ENCODE measurements around the gene ADCYAP1R1.

Gene ADCYAP1R1

DNA sequence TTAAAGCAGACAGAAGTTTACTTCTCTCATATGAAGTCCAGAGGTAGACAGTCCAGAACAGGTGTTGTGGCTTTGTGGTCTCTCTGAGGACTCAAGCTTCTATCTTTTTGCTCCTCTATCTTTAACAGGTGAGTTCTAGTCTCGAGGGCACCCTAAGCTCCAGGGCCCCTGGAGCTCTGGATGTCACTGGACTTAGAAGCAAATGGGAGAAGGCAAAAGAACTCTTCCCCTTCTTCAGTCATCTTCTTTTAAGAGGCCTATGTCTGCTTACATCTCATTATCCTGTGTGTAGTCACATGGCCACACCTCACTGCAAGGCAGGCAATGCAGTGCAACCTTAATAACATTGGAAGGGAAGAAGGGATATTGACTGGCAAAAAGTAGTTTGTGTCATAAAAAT lies 61.6 kb downstream of the ADCYAP1R1 start:
- no peaks in the 10 kb centered on the region for H3K4me1 ChIP-seq (ENCODE audit: insufficient read depth, low read length)
- no peaks in the 10 kb centered on the region for H3K36me3 ChIP-seq (ENCODE audit: insufficient read depth, low read length)
- H3K9me3 ChIP-seq (ENCODE audit: low read length), result no peaks in the 10 kb centered on the region
- no peaks in the 10 kb centered on the region for H3K27me3 ChIP-seq (ENCODE audit: insufficient read depth, low read length)
- no peak overlapping the region for H2AFZ ChIP-seq (ENCODE audit: low read depth, low read length)
- no peak overlapping the region for H3K4me3 ChIP-seq (ENCODE audit: low read length)

DNA sequence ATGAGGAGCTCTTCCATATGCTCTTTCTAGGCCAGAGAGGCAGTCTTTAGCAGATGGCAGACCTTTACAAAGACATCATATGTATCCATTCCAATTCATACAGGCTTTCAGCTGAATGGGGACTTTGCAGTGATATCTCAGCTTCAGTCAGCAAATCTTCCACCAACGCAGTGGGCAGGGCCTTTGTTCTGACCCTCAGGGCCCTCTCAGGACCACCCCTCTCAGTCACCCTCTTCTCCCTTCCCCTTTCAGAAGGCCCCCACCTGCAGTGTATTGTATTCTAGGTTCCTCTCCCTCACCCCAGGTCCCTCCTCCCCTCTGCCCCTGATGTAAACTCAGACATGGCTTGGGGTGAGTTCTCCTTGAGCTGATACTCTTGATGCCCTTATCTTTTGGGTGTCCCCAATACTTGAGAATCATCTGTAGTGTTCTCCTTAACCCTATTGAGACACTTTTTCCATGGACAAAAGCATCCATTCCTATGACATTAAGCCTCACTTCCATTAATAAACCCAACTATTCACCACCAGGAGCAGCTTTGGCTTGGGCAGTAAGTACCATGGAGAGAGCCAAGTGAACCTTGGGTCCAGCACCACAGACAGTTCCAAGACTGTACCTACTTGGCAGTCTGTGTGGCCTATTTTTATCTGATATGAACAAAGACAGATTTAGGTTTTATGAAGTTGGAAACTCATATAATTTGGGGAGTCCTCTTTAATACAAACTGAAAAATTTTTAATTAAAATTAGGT lies 62.7 kb downstream of the ADCYAP1R1 start:
- Histone ChIP-seq H3K4me1 (ENCODE audit: insufficient read depth, low read length) (no peaks in the 10 kb centered on the region), H3K4me3 (ENCODE audit: low read length) (no peak overlapping the region), H3K27me3 (ENCODE audit: insufficient read depth, low read length) (no peaks in the 10 kb centered on the region), H3K9me3 (ENCODE audit: low read length) (no peaks in the 10 kb centered on the region), H2AFZ (ENCODE audit: low read depth, low read length) (no peak overlapping the region), H3K36me3 (ENCODE audit: insufficient read depth, low read length) (no peaks in the 10 kb centered on the region)

DNA sequence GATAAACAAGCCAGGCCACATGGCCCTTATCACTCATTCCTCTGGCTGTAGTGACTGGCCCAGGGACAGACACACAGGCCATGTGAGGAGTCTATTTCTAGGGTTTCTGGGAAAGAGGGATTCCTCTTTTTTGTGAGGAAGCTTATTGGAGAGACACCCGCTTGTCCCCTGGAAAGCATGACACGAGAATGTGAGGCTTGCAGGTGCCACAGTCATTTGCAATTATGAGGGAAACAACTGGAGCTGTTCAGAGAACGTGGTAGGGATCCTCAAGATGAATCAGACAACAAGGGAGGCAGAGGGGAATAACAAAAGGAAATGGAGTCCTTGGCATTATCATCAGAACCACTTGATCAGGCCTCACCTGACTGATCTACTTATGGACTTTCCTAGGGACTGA lies 64.5 kb downstream of the ADCYAP1R1 start:
- Histone ChIP-seq H2AFZ (ENCODE audit: low read depth, low read length) (no peak overlapping the region), H3K27me3 (ENCODE audit: insufficient read depth, low read length) (no peaks in the 10 kb centered on the region), H3K4me3 (ENCODE audit: low read length) (no peak overlapping the region), H3K9me3 (ENCODE audit: low read length) (no peaks in the 10 kb centered on the region), H3K4me1 (ENCODE audit: insufficient read depth, low read length) (no peaks in the 10 kb centered on the region), H3K36me3 (ENCODE audit: insufficient read depth, low read length) (no peaks in the 10 kb centered on the region)

DNA sequence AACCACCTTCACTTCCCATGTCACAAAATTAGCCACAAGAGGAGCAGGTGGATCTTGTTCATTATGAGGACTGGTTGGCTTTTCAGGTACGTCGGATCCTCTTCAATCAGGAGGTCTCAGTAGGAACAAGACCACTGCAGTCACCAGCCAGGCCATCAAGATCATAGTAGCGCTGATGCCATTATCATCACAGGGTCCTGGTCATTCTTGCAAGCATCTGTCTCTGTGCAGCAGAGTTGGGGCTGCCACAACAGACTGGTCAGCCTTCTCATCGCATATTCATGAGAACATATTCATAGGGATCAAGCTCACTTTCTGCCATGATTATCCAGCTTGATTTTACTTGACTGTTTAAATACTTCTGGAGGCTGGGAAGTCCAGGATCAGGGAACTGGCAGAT lies 67.1 kb downstream of the ADCYAP1R1 start:
- H3K4me3 ChIP-seq (ENCODE audit: low read length), result no peak overlapping the region
- no peaks in the 10 kb centered on the region for H3K36me3 ChIP-seq (ENCODE audit: insufficient read depth, low read length)
- no peak overlapping the region for H2AFZ ChIP-seq (ENCODE audit: low read depth, low read length)
- no peaks in the 10 kb centered on the region for H3K27me3 ChIP-seq (ENCODE audit: insufficient read depth, low read length)
- no peaks in the 10 kb centered on the region for H3K4me1 ChIP-seq (ENCODE audit: insufficient read depth, low read length)
- H3K9me3 ChIP-seq (ENCODE audit: low read length), result no peaks in the 10 kb centered on the region

DNA sequence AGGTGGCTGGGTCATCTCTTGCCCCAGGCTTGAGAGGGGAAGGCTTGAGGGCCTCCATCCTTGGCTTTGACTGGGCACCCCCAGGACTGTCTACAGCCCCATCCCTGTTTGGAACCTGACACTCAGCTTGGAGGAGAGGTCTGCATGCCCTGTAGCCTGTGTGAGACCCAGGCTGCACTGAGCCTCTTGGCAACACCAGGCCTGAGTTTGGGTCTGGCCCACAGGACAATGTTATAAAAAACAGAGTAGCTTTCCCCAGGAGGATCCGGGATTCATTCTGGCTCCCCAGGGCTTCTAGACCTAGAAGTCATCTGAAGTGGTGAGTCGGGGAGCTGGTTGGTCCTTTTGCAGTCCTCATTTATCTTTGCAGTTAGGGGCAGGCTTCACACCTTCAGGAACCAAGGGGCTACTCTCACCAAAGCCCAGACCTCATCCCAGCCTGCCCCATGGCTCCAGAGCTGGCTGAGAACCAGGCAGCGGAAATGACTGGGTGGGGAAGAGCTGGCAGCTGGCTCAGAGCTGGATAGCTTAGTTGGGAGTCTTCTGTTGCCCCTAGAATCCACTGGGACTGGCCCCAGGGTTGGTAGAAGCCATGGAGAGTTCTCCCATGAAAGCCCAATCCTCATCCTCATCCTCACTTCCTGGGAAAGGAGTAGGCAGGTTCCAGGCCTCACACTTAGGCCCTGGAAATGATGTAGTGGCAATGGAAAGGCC lies 68.8 kb downstream of the ADCYAP1R1 start:
- no peak overlapping the region for H3K4me3 ChIP-seq (ENCODE audit: low read length)
- no peaks in the 10 kb centered on the region for H3K9me3 ChIP-seq (ENCODE audit: low read length)
- no peaks in the 10 kb centered on the region for H3K4me1 ChIP-seq (ENCODE audit: insufficient read depth, low read length)
- H3K27me3 ChIP-seq (ENCODE audit: insufficient read depth, low read length), result no peaks in the 10 kb centered on the region
- no peak overlapping the region for H2AFZ ChIP-seq (ENCODE audit: low read depth, low read length)
- H3K36me3 ChIP-seq (ENCODE audit: insufficient read depth, low read length), result no peaks in the 10 kb centered on the region

DNA sequence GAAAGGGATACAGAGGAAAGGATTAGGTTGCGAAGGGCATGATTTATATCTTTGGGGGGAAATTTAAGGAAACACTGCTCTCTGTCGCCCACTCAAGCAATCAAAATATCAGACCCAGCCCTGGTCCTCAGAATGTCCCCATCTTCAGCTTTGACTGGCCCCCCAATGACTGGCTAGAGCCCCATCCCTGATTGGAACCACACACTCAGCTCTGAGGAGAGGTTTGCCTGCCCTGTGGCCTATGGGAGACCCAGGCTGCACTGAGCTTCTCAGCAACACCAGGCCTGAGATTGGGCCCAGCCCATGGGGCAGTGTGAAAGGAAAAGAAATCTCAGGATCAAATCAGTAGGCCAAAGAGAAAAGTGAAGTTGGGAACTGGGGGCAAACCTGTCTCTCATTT lies 69.5 kb downstream of the ADCYAP1R1 start:
- no peaks in the 10 kb centered on the region for H3K36me3 ChIP-seq (ENCODE audit: insufficient read depth, low read length)
- H2AFZ ChIP-seq (ENCODE audit: low read depth, low read length), result no peak overlapping the region
- H3K4me1 ChIP-seq (ENCODE audit: insufficient read depth, low read length), result no peaks in the 10 kb centered on the region
- no peak overlapping the region for H3K4me3 ChIP-seq (ENCODE audit: low read length)
- H3K9me3 ChIP-seq (ENCODE audit: low read length), result no peaks in the 10 kb centered on the region
- H3K27me3 ChIP-seq (ENCODE audit: insufficient read depth, low read length), result no peaks in the 10 kb centered on the region

DNA sequence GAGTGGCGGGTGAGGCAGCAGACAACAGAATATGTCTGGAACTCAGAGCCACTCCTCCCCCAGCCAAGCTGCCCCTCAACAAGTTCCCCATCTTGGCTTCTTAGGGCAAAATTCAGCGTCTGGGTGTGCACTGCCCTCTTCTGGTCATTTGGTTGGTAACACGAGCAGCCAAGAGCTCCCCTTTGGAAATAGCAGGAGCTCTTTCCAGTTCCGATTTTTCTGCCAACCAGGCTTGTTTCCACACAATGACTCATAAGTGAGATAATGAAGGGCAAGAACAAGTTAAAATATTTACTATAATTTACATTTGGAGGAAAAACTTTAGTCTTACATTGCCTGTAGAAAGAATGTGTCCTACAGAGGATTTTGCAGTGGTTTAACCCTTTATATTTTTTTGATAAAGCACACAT lies 70.5 kb downstream of the ADCYAP1R1 start:
- Histone ChIP-seq H3K4me1 (ENCODE audit: insufficient read depth, low read length) (no peaks in the 10 kb centered on the region), H3K4me3 (ENCODE audit: low read length) (no peak overlapping the region), H3K9me3 (ENCODE audit: low read length) (no peaks in the 10 kb centered on the region), H3K36me3 (ENCODE audit: insufficient read depth, low read length) (no peaks in the 10 kb centered on the region), H3K27me3 (ENCODE audit: insufficient read depth, low read length) (no peaks in the 10 kb centered on the region), H2AFZ (ENCODE audit: low read depth, low read length) (no peak overlapping the region)

DNA sequence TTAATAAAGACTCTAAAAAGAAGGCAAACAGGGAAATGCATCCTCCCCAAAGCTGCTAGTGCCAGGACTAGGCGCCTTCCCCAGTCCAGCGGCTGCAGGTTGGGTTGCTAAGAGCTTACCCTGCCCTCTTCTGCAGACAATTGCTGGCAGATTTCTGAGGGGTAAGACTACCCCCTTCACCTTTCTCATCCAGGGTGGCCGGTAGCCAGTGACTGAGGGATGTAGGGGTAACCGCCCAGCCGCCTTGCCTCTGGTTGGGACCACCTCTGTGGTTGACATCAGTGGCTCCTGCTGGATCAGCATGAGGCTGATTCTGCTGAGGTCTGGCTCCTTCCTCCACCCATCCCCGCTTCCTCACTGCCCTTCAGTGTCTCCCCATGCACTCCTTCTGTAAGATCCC lies 71.2 kb downstream of the ADCYAP1R1 start:
- Histone ChIP-seq H3K4me1 (ENCODE audit: insufficient read depth, low read length) (no peaks in the 10 kb centered on the region), H2AFZ (ENCODE audit: low read depth, low read length) (no peak overlapping the region), H3K27me3 (ENCODE audit: insufficient read depth, low read length) (no peaks in the 10 kb centered on the region), H3K36me3 (ENCODE audit: insufficient read depth, low read length) (no peaks in the 10 kb centered on the region), H3K4me3 (ENCODE audit: low read length) (no peak overlapping the region), H3K9me3 (ENCODE audit: low read length) (no peaks in the 10 kb centered on the region)

DNA sequence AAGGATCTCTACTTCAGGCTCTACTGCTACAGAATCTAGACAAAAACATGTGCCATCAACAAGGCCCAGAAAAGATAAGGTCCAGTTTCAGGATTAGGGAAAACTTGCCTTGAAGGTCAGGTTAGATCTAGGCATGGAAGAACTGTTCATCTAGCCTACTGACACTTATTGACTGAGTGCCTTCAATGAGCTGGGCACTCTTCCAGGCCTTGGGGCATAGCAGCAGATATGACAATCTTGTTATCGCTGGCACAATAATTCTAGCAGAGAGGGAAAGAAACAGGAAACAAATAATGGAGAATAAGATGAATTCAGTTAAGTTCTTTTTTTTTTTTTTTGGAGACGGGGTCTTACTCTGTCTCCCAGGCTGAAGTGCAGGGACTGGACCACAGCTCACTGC lies 71.6 kb downstream of the ADCYAP1R1 start:
- Histone ChIP-seq H3K27me3 (ENCODE audit: insufficient read depth, low read length) (no peaks in the 10 kb centered on the region), H3K36me3 (ENCODE audit: insufficient read depth, low read length) (no peaks in the 10 kb centered on the region), H3K4me3 (ENCODE audit: low read length) (no peak overlapping the region), H2AFZ (ENCODE audit: low read depth, low read length) (no peak overlapping the region), H3K9me3 (ENCODE audit: low read length) (no peaks in the 10 kb centered on the region), H3K4me1 (ENCODE audit: insufficient read depth, low read length) (no peaks in the 10 kb centered on the region)

DNA sequence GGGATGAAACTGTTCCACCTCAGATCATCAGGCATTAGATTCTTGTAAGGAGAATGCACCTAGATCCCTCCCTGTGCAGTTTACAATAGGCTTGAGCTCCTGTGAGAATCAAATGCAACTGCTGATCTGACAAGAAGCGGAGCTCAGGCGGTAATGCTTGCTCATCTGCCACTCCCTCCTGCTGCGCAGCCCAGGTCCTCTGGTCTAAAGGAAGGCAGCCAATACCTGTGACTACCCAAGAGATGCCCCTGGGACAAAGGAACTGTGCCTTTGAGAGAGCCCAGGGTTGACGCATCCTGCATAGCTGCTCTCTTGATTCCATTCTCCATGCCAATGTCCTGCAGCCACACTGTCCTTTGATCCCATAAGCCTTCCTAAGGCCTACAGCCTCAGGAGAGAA lies 73.1 kb downstream of the ADCYAP1R1 start:
- Histone ChIP-seq H3K4me1 (ENCODE audit: insufficient read depth, low read length) (no peaks in the 10 kb centered on the region), H3K4me3 (ENCODE audit: low read length) (no peak overlapping the region), H2AFZ (ENCODE audit: low read depth, low read length) (no peak overlapping the region), H3K9me3 (ENCODE audit: low read length) (no peaks in the 10 kb centered on the region), H3K27me3 (ENCODE audit: insufficient read depth, low read length) (peaks cover 2% of the 10 kb centered on the region), H3K36me3 (ENCODE audit: insufficient read depth, low read length) (no peaks in the 10 kb centered on the region)

DNA sequence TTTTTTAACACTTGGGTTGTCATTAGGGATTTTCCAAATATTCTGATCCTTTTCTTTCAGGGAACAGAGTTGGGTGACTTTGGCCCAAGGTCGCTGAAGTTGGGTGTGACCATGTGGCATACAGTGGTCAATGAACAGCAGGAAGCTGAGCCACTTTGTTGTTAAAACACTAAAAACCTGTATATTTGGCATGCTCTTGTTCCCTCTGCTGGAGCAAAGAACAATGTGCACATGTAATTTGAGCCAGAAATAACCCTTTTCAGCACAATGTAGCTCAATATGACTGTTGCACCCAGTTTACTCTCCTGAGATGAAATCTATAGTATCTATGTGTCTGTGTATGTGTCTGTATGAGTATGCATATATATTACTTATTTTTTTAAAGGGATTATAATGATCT lies 74.9 kb downstream of the ADCYAP1R1 start:
- Histone ChIP-seq H2AFZ (ENCODE audit: low read depth, low read length) (no peak overlapping the region), H3K4me3 (ENCODE audit: low read length) (no peak overlapping the region), H3K4me1 (ENCODE audit: insufficient read depth, low read length) (no peaks in the 10 kb centered on the region), H3K36me3 (ENCODE audit: insufficient read depth, low read length) (no peaks in the 10 kb centered on the region), H3K27me3 (ENCODE audit: insufficient read depth, low read length) (peaks cover 2% of the 10 kb centered on the region), H3K9me3 (ENCODE audit: low read length) (no peaks in the 10 kb centered on the region)

DNA sequence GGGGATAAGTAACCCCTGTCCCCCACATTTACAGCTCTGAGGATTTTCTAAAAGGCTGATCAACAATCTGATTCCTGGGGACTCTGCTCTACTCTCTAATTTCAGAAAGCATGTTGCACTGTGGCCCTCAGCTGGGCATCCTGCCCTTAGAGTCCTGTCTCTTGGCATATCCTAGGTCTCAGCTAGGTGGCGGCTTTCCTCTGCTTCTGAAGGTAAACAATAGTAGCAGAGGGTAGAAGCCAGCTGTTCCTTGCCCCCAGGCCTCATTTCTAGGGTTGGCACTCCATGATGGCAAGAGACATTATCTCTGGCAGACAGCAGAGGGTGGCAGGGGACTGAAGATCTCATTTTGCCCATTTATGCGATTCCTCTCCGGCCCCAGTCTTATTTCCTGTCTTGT lies 77.0 kb downstream of the ADCYAP1R1 start:
- no peaks in the 10 kb centered on the region for H3K4me1 ChIP-seq (ENCODE audit: insufficient read depth, low read length)
- no peak overlapping the region for H2AFZ ChIP-seq (ENCODE audit: low read depth, low read length)
- H3K9me3 ChIP-seq (ENCODE audit: low read length), result no peaks in the 10 kb centered on the region
- no peak overlapping the region for H3K4me3 ChIP-seq (ENCODE audit: low read length)
- no peaks in the 10 kb centered on the region for H3K36me3 ChIP-seq (ENCODE audit: insufficient read depth, low read length)
- peaks cover 4% of the 10 kb centered on the region for H3K27me3 ChIP-seq (ENCODE audit: insufficient read depth, low read length)

DNA sequence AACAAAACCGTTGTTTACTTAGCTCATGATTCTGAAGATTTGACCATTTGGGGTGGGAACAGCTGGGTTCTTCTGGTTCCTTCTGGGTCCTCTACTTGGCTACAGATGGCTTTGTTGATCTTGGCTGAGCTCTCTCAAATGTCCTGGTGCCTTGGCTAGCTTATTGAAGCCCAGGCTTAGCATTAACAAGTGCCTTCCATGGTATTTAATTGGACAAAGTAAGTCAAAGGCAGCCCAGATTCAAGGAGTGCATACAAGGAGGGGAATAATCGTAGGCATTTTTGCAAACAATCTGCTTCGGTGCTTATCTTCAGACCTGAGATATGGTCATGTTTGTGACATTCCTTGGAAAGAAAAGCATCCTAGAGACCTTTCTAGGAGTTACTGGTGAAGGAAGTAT lies 81.4 kb downstream of the ADCYAP1R1 start:
- no peaks in the 10 kb centered on the region for H3K4me1 ChIP-seq (ENCODE audit: insufficient read depth, low read length)
- no peak overlapping the region for H3K4me3 ChIP-seq (ENCODE audit: low read length)
- no peaks in the 10 kb centered on the region for H3K9me3 ChIP-seq (ENCODE audit: low read length)
- H2AFZ ChIP-seq (ENCODE audit: low read depth, low read length), result no peak overlapping the region
- H3K36me3 ChIP-seq (ENCODE audit: insufficient read depth, low read length), result no peaks in the 10 kb centered on the region
- peaks cover 4% of the 10 kb centered on the region for H3K27me3 ChIP-seq (ENCODE audit: insufficient read depth, low read length)
